Ascending aorta (tissue), 2 donors: ENCODE data around the gene MFSD6. TPM values are rescaled to one million over a fixed set of nuclear protein-coding genes. Genes with fewer than 3 reads are reported as not detected.
"Not testable (repeated sequence)": the region's sequence is repeated elsewhere in the genome, so short reads cannot be mapped to it uniquely, and the experiment has no call there.

Source experiments
- DNase-seq, 2 donors: peaks; one replicate each; pipeline ENCODE4 v3.0.0-alpha.2; 2019; ENCODE audit warnings: low spot score in 2 of 2
- H3K27ac ChIP-seq, 2 donors: fragments of 200-600 bp; sonication (generic); one replicate each; pipeline ENCODE4 v1.5.1; 2016 to 2017; ENCODE audit warnings: mild to moderate bottlenecking in 1 of 2
- H3K27me3 ChIP-seq: fragments of 200-600 bp; sonication (generic); one replicate; pipeline ENCODE4 v1.5.1; 2017
- H3K36me3 ChIP-seq, 2 donors: fragments of 200-600 bp; sonication (generic); one replicate each; pipeline ENCODE4 v1.5.1; 2016
- H3K4me1 ChIP-seq, 2 donors: fragments of 200-600 bp; sonication (generic); one replicate each; pipeline ENCODE4 v1.5.1; 2016 to 2017; ENCODE audit warnings: mild to moderate bottlenecking in 1 of 2
- H3K4me3 ChIP-seq, 2 donors: fragments of 200-600 bp; sonication (generic); one replicate each; pipeline ENCODE4 v1.5.1; 2016 to 2017; ENCODE audit warnings: mild to moderate bottlenecking in 1 of 2
- H3K9me3 ChIP-seq, 2 donors: fragments of 200-600 bp; sonication (generic); one replicate each; pipeline ENCODE4 v1.5.1; 2016
- intact Hi-C: fragments of 100-400 bp; cut with DNase I; formaldehyde crosslinking; loops from one replicate; pipeline ENCODE4 v1.15.1; 2023
- total RNA-seq: library from RNA; depleted of rRNA; stranded (reverse); fragments of >200 nt; gene quantifications from one replicate; pipeline ENCODE4 v1.1.0, GENCODE V29; 2016
- TF ChIP-seq, protein P1 (sequence below), 3 experiments: fragments of 200-600 bp in 2 of 3; fragments of 450-650 bp in 1 of 3; sonication (generic) in 2 of 3; IDR thresholded peaks; one replicate each; pipeline ENCODE4 v1.5.1; 2016 to 2019; ENCODE audit warnings: antibody characterized with exemption in 3 of 3, mild to moderate bottlenecking in 1 of 3, moderate library complexity in 1 of 3

Gene MFSD6
- total RNA-seq, 1 donor from 2014 or later = 53.2 TPM

DNA sequence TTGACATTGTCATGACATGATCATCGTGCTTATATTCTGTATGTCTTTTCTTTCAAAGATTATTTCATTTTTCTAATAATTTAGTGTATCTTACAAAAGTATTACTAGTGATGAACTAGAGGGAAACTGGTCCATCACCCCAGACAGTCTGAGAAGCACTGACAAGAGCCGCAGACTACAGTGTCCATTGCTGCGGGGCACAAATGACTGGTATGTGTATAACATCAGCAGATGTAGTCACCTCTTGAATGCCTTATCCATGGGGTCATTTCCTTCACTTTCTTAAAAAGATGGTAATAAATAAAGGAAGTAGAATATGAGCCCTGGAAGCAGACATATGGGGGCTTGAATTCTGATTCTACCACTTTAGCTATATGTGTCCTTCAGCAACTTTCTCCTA, 96.8 kb downstream of the MFSD6 start:
- intact Hi-C loops = no loop called here
- no peak overlapping the region for H3K4me3 ChIP-seq
- TF ChIP-seq, protein P1, sequence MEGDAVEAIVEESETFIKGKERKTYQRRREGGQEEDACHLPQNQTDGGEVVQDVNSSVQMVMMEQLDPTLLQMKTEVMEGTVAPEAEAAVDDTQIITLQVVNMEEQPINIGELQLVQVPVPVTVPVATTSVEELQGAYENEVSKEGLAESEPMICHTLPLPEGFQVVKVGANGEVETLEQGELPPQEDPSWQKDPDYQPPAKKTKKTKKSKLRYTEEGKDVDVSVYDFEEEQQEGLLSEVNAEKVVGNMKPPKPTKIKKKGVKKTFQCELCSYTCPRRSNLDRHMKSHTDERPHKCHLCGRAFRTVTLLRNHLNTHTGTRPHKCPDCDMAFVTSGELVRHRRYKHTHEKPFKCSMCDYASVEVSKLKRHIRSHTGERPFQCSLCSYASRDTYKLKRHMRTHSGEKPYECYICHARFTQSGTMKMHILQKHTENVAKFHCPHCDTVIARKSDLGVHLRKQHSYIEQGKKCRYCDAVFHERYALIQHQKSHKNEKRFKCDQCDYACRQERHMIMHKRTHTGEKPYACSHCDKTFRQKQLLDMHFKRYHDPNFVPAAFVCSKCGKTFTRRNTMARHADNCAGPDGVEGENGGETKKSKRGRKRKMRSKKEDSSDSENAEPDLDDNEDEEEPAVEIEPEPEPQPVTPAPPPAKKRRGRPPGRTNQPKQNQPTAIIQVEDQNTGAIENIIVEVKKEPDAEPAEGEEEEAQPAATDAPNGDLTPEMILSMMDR (IDR thresholded peaks at IDR 0.05) = no peak
- H3K27ac ChIP-seq = no peak overlapping the region
- no peak for DNase-seq
- H3K4me1 ChIP-seq = no peaks in the 10 kb centered on the region
- no peaks in the 10 kb centered on the region for H3K9me3 ChIP-seq
- H3K36me3 ChIP-seq = peaks cover 3 to 10% of the 10 kb centered on the region in 2 donors
- H3K27me3 ChIP-seq = no peaks in the 10 kb centered on the region

DNA sequence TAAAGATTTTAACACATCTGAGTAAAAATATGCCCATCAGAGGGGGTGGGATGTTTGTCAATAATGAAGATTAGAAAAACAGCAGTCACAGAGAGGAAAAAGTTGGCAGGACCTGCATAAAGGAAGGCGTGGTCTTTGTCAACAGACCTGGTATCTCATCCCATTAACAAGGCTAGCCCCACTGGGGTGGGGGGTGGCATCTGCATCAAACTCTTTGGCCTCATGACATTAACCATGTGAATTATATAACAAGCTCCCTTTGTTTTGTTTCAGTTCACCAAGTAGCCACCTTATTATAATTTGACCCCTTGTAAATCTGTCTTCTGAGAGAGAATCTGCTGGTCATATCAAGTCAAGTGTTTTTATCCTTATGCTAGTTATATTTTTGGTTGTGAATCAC, 97.5 kb downstream of the MFSD6 start:
- TF ChIP-seq, protein P1 (IDR thresholded peaks at IDR 0.05) = no peak
- Histone ChIP-seq H3K4me3 (no peak overlapping the region), H3K27ac (no peak overlapping the region), H3K27me3 (no peaks in the 10 kb centered on the region), H3K36me3 (peaks cover 3 to 10% of the 10 kb centered on the region in 2 donors), H3K4me1 (no peaks in the 10 kb centered on the region), H3K9me3 (no peaks in the 10 kb centered on the region)
- no peak for DNase-seq
- intact Hi-C loops = no loop called here

DNA sequence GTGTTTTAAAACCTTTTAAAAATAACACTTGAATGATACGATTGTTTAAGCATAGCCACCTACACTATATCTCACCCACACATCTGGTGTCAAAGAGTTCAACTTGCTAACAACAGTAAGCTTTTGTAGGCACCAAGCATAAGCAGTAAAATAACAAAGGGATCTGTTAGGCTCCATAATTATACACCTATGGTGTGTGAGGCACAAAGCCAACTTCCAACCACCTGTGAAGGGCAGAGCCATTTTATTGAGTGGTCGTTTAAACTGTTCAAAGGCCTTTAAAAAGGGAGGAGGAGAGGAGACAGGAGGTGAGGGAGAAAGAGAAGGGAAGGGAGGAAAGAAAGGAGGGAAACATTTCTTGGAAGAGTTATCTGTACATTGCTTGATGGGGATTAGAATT, 98.5 kb downstream of the MFSD6 start:
- TF ChIP-seq, protein P1 (IDR thresholded peaks at IDR 0.05) = no peak
- Histone ChIP-seq H3K4me3 (no peak overlapping the region), H3K9me3 (no peaks in the 10 kb centered on the region), H3K36me3 (peaks cover 0 to 3% of the 10 kb centered on the region in 2 donors), H3K27ac (no peak overlapping the region), H3K4me1 (no peaks in the 10 kb centered on the region), H3K27me3 (no peaks in the 10 kb centered on the region)
- intact Hi-C loops = no loop called here
- DNase-seq = no peak

DNA sequence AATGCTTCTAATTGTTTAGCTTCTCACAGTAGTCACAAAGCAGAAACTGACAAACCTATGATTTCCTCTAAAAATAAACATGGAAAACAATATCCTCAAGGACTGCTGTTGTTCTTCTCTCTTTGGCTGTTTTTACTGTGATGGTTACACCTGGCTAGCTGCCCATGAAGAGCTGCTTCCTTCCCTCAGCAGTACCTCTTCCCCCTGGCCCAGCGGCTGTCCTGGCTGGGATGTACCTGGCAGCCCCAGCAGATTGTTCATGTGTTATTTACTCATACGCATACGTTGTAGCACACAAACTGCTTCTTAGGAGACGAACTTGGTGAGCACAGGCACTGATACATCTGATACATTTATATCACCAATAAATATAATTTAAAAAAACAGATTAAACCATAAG, 99.0 kb downstream of the MFSD6 start:
- Histone ChIP-seq H3K36me3 (peaks cover 0 to 3% of the 10 kb centered on the region in 2 donors), H3K4me3 (no peak overlapping the region)

DNA sequence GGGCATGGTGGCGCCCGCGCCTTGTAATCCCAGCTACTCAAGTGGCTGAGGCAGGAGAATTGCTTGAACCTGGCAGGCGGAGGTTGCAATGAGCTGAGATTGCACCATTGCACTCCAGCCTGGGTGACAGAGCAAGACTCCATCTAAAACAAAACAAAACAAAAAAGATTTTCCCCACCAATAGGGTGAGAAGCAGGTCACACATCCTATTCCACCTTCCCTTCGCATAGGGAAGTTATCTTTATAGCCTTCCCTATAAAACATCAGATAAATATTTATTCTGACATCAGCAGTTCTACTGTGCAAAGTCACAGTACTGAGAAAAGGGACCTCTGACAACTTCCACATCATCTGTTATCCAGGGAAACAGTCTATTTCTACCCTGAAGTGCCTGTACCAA, 101.7 kb downstream of the MFSD6 start:
- not testable (repeated sequence) for H3K9me3 ChIP-seq, H3K36me3 ChIP-seq, H3K27me3 ChIP-seq, H3K4me3 ChIP-seq, H3K4me1 ChIP-seq, DNase-seq, H3K27ac ChIP-seq
- intact Hi-C loops = loop anchor here (5.0 kb wide), 1 partner anchor 423 kb away; no protein-coding TSS in a partner anchor

More for the DNA sequence above, 99.0 kb downstream of the MFSD6 start:
- Histone ChIP-seq H3K27me3 (no peaks in the 10 kb centered on the region), H3K27ac (no peak overlapping the region), H3K4me1 (no peaks in the 10 kb centered on the region), H3K9me3 (no peaks in the 10 kb centered on the region)
- TF ChIP-seq, protein P1 (IDR thresholded peaks at IDR 0.05) = no peak
- no peak for DNase-seq
- intact Hi-C loops = no loop called here

DNA sequence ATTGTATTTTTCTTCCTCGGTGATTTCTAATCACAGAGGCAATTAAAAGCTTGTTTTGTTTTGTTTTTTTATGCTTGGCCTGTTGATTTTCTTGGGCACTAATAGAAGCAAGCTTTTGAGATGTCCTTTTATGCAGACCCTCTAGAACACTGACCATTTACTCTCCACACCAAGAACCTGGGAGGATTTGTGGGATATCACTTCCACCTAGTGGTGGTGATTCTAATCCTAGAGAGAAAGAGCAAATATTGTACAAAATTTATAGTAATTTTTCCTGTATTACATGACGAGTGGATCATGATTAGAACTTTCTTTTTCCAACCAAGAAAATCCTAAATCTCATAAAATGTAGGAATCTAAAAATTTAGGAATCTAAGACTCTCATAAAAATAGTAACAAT, 102.9 kb downstream of the MFSD6 start:
- intact Hi-C loops = loop anchor here (5.0 kb wide), 1 partner anchor 424 kb away; no protein-coding TSS in a partner anchor
- Histone ChIP-seq H3K9me3 (no peaks in the 10 kb centered on the region), H3K27ac (no peak overlapping the region), H3K4me3 (no peak overlapping the region), H3K27me3 (no peaks in the 10 kb centered on the region), H3K36me3 (no peaks in the 10 kb centered on the region), H3K4me1 (no peaks in the 10 kb centered on the region)
- TF ChIP-seq, protein P1 (IDR thresholded peaks at IDR 0.05) = peak; percentile 19 to 49 (median 28)
- DNase-seq = no peak
